Transverse colon (tissue), 4 donors: Measurements from ENCODE around the gene REC114. TPM values are rescaled to one million over a fixed set of nuclear protein-coding genes. Genes with fewer than 3 reads are reported as not detected.
"Not testable (repeated sequence)": the region's sequence is repeated elsewhere in the genome, so short reads cannot be mapped to it uniquely, and the experiment has no call there.

Source experiments
- DNase-seq: peaks from one replicate; pipeline ENCODE4 v3.0.0-alpha.2; 2019
- H3K27ac ChIP-seq, 4 donors: fragments of 200-600 bp; sonication (generic); 2 replicates each; pipeline ENCODE4 v1.5.1; 2016 to 2018; ENCODE audit warnings: inconsistent platforms in 4 of 4
- H3K27me3 ChIP-seq: fragments of 200-600 bp; sonication (generic); 2 replicates; pipeline ENCODE4 v1.5.1; 2017; ENCODE audit warnings: inconsistent platforms
- H3K36me3 ChIP-seq, 4 donors: fragments of 200-600 bp; sonication (generic); 2 replicates each; pipeline ENCODE4 v1.5.1; 2017 to 2019; ENCODE audit warnings: inconsistent platforms in 4 of 4
- H3K4me1 ChIP-seq, 4 donors: fragments of 200-600 bp; sonication (generic); 2 replicates each; pipeline ENCODE4 v1.5.1; 2017 to 2020; ENCODE audit warnings: inconsistent platforms in 4 of 4
- H3K4me3 ChIP-seq, 4 donors: fragments of 200-600 bp; sonication (generic); 1 replicate in 1 of 4; 2 replicates in 3 of 4; pipeline versions ENCODE4 v1.5.1 to v1.6.1; 2017 to 2019; ENCODE audit warnings: inconsistent platforms in 4 of 4
- H3K9me3 ChIP-seq, 2 donors: fragments of 200-600 bp; sonication (generic); 2 replicates each; pipeline ENCODE4 v1.5.1; 2017 to 2019; ENCODE audit warnings: inconsistent platforms in 2 of 2
- CTCF ChIP-seq, 5 experiments: fragments of 200-600 bp in 3 of 5; fragments of 450-650 bp in 2 of 5; sonication (generic) in 3 of 5; IDR thresholded peaks; 1 replicate in 2 of 5; 2 replicates in 3 of 5; pipeline ENCODE4 v1.5.1; 2016 to 2017; ENCODE audit warnings: antibody characterized with exemption in 5 of 5, inconsistent platforms in 3 of 5, mild to moderate bottlenecking in 2 of 5, moderate library complexity in 1 of 5
- EP300 ChIP-seq: sonication (generic); formaldehyde crosslinking; IDR thresholded peaks from one replicate; pipeline ENCODE4 v1.6.1; 2017; ENCODE audit warnings: antibody characterized with exemption, low read depth
- POLR2A ChIP-seq: fragments of 450-650 bp; IDR thresholded peaks from one replicate; pipeline ENCODE4 v1.6.1; 2016; ENCODE audit warnings: antibody characterized with exemption, mild to moderate bottlenecking, moderate library complexity
- POLR2AphosphoS5 ChIP-seq, 3 donors: sonication (generic); formaldehyde crosslinking; IDR thresholded peaks; one replicate each; pipeline ENCODE4 v1.6.1; 2016; ENCODE audit warnings: antibody characterized with exemption in 3 of 3
- WGBS, 2 donors: methylation state at CpG; one replicate each; pipeline ENCODE4 v1.1.5; 2018; ENCODE audit warnings: low coverage in 1 of 2; 5-methylcytosine and 5-hydroxymethylcytosine counted together
- in situ Hi-C, 4 donors: fragments of 200-750 bp; cut with MboI; loops; one replicate each; pipeline versions ENCODE4 v1.15.0 to v1.15.1; 2017; ENCODE audit warnings: low sequenced_read_pairs in 3 of 4, low pct_ligation_motif_present in 1 of 4, low pct_unique_long_range_greater_than_20kb in 1 of 4
- intact Hi-C: fragments of 100-400 bp; cut with DNase I; formaldehyde crosslinking; loops from one replicate; pipeline ENCODE4 v1.15.1; 2023; ENCODE audit warnings: low total_unique reads
- total RNA-seq, 4 donors: library from RNA; depleted of rRNA; stranded (reverse); fragments of >200 nt; gene quantifications; one replicate each; pipeline ENCODE4 v1.1.0, GENCODE V29; 2016

Gene REC114
- total RNA-seq, 4 donors from 2014 or later = not detected

- TF ChIP-seq CTCF (IDR thresholded peaks at IDR 0.05) = no peak
- no peak for TF ChIP-seq POLR2AphosphoS5 (IDR thresholded peaks at IDR 0.05)
- no peak for TF ChIP-seq EP300
- TF ChIP-seq POLR2A = no peak
- Histone ChIP-seq H3K9me3 (no peaks in the 10 kb centered on the region), H3K4me1 (no peaks in the 10 kb centered on the region), H3K27ac (peak overlapping the region in 1 of 4 donors; percentile 7), H3K4me3 (no peak overlapping the region), H3K27me3 (no peaks in the 10 kb centered on the region), H3K36me3 (no peaks in the 10 kb centered on the region)
- in situ Hi-C loops = no loop called here
- intact Hi-C loops = no loop called here
- WGBS, 2 donors = 73 to 80% methylated on average over 3 to 4 of the region's 4 CpGs
- no peak for DNase-seq
These were observed 40.1 kb downstream of the REC114 start for GRCh38 chr15:73483053-73483452.

- no peak for TF ChIP-seq POLR2AphosphoS5 (IDR thresholded peaks at IDR 0.05)
- TF ChIP-seq EP300 = no peak
- TF ChIP-seq POLR2A = no peak
- no peak for TF ChIP-seq CTCF (IDR thresholded peaks at IDR 0.05)
- in situ Hi-C loops (no loop called here), intact Hi-C loops (no loop called here)
- WGBS, 2 donors = 72% methylated on average over 5 of the region's 5 CpGs; no CpG with 5 or more reads in 1 of the 2 donors
- H3K4me1 ChIP-seq = no peaks in the 10 kb centered on the region
- H3K36me3 ChIP-seq = no peaks in the 10 kb centered on the region
- no peak overlapping the region for H3K27ac ChIP-seq
- DNase-seq = no peak
- H3K27me3 ChIP-seq = no peaks in the 10 kb centered on the region
- no peaks in the 10 kb centered on the region for H3K9me3 ChIP-seq
- no peak overlapping the region for H3K4me3 ChIP-seq
These were observed 42.4 kb downstream of the REC114 start for GRCh38 chr15:73485372-73485771.

DNA sequence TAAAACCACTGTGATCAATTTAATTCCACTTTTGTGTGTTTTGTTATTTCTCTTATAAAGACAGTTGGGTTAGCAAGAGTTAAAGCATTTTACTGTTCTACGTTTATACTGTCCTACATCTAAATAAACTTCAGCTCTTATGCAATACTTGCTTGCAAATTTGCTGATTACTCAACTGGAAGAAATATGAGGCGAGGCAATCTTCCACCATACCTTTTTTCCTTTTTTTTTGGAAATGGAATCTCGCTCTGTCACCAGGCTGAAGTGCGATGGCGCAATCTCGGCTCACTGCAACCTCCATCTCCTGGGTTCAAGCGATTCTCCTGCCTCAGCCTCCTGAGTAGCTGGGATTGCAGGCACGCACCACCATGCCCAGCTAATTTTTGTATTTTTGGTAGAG, 42.9 kb downstream of the REC114 start:
- TF ChIP-seq POLR2AphosphoS5 (IDR thresholded peaks at IDR 0.05) = peak in 1 of 3 donors; percentile 23
- in situ Hi-C loops, H3K9me3 ChIP-seq, H3K36me3 ChIP-seq, H3K4me1 ChIP-seq, H3K4me3 ChIP-seq, H3K27ac ChIP-seq, DNase-seq, intact Hi-C loops, H3K27me3 ChIP-seq: not testable (repeated sequence)
- WGBS, 2 donors = 48 to 68% methylated on average over 3 to 8 of the region's 8 CpGs

- TF ChIP-seq EP300 = no peak
- no peak for TF ChIP-seq POLR2A
- TF ChIP-seq POLR2AphosphoS5 (IDR thresholded peaks at IDR 0.05) = no peak
- TF ChIP-seq CTCF (IDR thresholded peaks at IDR 0.05) = no peak
- H3K27me3 ChIP-seq = no peaks in the 10 kb centered on the region
- H3K27ac ChIP-seq = no peak overlapping the region
- in situ Hi-C loops (no loop called here), intact Hi-C loops (no loop called here)
- no peak for DNase-seq
- H3K4me3 ChIP-seq = no peak overlapping the region
- no peaks in the 10 kb centered on the region for H3K4me1 ChIP-seq
- no peaks in the 10 kb centered on the region for H3K36me3 ChIP-seq
- 68 to 89% methylated on average over 1 of the region's 1 CpG for WGBS, 2 donors
- H3K9me3 ChIP-seq = no peaks in the 10 kb centered on the region
These were observed 45.7 kb downstream of the REC114 start for GRCh38 chr15:73488698-73489097.

GRCh38 chr15:73493922-73494321, 51.0 kb downstream of the REC114 start:
- TF ChIP-seq POLR2AphosphoS5 (IDR thresholded peaks at IDR 0.05) (no peak), POLR2A (no peak), EP300 (no peak), CTCF (IDR thresholded peaks at IDR 0.05) (no peak)
- H3K27me3 ChIP-seq = no peaks in the 10 kb centered on the region
- in situ Hi-C loops (no loop called here), intact Hi-C loops (no loop called here)
- no peaks in the 10 kb centered on the region for H3K36me3 ChIP-seq
- no peak overlapping the region for H3K4me3 ChIP-seq
- H3K27ac ChIP-seq = no peak overlapping the region
- no peaks in the 10 kb centered on the region for H3K4me1 ChIP-seq
- no peak for DNase-seq
- 75 to 96% methylated on average over 2 of the region's 2 CpGs for WGBS, 2 donors
- H3K9me3 ChIP-seq = no peaks in the 10 kb centered on the region
